Amniotic stem cell (primary cell): ENCODE results near the gene NXPE3.

Experiments
- DNase-seq: peaks from one replicate; lab custom pipeline; 2025; lab: John Stamatoyannopoulos, UW

NXPE3 gene

GRCh38 chr3:101828691-101829436, 49.9 kb downstream of the NXPE3 start:
- DNase-seq = no peak

GRCh38 chr3:101829437-101829830, 50.4 kb downstream of the NXPE3 start:
- DNase-seq = no peak

GRCh38 chr3:101829874-101830273, 50.9 kb downstream of the NXPE3 start:
- DNase-seq = no peak

- no peak for DNase-seq
Observed at GRCh38 chr3:101833446-101833974, 54.5 kb downstream of the NXPE3 start.

GRCh38 chr3:101835676-101836075, 56.7 kb downstream of the NXPE3 start:
- DNase-seq = no peak

GRCh38 chr3:101836160-101836559, 57.1 kb downstream of the NXPE3 start:
- DNase-seq = no peak

- no peak for DNase-seq
Observed at GRCh38 chr3:101836652-101837598, 57.9 kb downstream of the NXPE3 start.

GRCh38 chr3:101838691-101839090, 59.7 kb downstream of the NXPE3 start:
- DNase-seq = no peak

- DNase-seq = no peak
Observed at GRCh38 chr3:101840066-101840465, 61.1 kb downstream of the NXPE3 start.

GRCh38 chr3:101842245-101842934, 63.4 kb downstream of the NXPE3 start:
- no peak for DNase-seq

GRCh38 chr3:101842935-101843330, 63.9 kb downstream of the NXPE3 start:
- no peak for DNase-seq

GRCh38 chr3:101845425-101845824, 66.4 kb downstream of the NXPE3 start:
- DNase-seq = no peak

- DNase-seq = no peak
Observed at GRCh38 chr3:101846709-101847108, 67.7 kb downstream of the NXPE3 start.

GRCh38 chr3:101847328-101847727, 68.3 kb downstream of the NXPE3 start:
- no peak for DNase-seq

- no peak for DNase-seq
Observed at GRCh38 chr3:101848326-101848725, 69.3 kb downstream of the NXPE3 start.

- DNase-seq = peak; percentile 92
Observed at GRCh38 chr3:101848754-101849713, 70.0 kb downstream of the NXPE3 start, which contains the start of gene NFKBIZ. Gene NFKBIZ (plus strand): TSS chr3:101849514. CDS start chr3:101849629, 115 bp downstream.

GRCh38 chr3:101849714-101850245, 70.8 kb downstream of the NXPE3 start:
- no peak for DNase-seq

GRCh38 chr3:101850246-101851051, 71.4 kb downstream of the NXPE3 start:
- DNase-seq = no peak

GRCh38 chr3:101851072-101851770, 72.2 kb downstream of the NXPE3 start:
- DNase-seq = no peak
